HepG2 (cell line): ENCODE results near the gene SOX12. TPM values are rescaled to one million over a fixed set of nuclear protein-coding genes. Genes with fewer than 3 reads are reported as not detected.

Experiments used
- ARID4A ChIP-seq: sonication (generic); formaldehyde crosslinking; IDR thresholded peaks from 2 replicates; pipeline ENCODE4 v1.5.0; 2020; ENCODE audit warnings: mild to moderate bottlenecking, missing genetic modification reagents, borderline replicate concordance
- ARNT2 ChIP-seq: sonication (generic); formaldehyde crosslinking; IDR thresholded peaks from 2 replicates; pipeline ENCODE4 v1.8.0; 2022; ENCODE audit warnings: mild to moderate bottlenecking, low read depth, missing genetic modification reagents, moderate library complexity
- DMTF1 ChIP-seq: sonication (generic); formaldehyde crosslinking; IDR thresholded peaks from 2 replicates; pipeline ENCODE4 v1.4.0; 2020; ENCODE audit warnings: mild to moderate bottlenecking, missing genetic modification reagents
- FOXO1 ChIP-seq: sonication (generic); formaldehyde crosslinking; IDR thresholded peaks from 2 replicates; pipeline ENCODE4 v1.4.0; 2020; ENCODE audit warnings: missing genetic modification reagents
- GTF3A ChIP-seq: sonication (generic); formaldehyde crosslinking; conservative IDR thresholded peaks from 2 replicates; pipeline ENCODE4 v1.4.0; 2020; ENCODE audit warnings: mild to moderate bottlenecking, missing genetic modification reagents
- HOMEZ ChIP-seq: IDR thresholded peaks from 2 replicates; pipeline ENCODE4 v1.6.1; 2016; ENCODE audit warnings: low read depth
- IRX3 ChIP-seq: sonication (generic); formaldehyde crosslinking; IDR thresholded peaks from 2 replicates; pipeline ENCODE4 v1.8.1; 2023; ENCODE audit warnings: mild to moderate bottlenecking, low read depth, missing genetic modification reagents, borderline replicate concordance
- MTERF4 ChIP-seq: sonication (generic); formaldehyde crosslinking; IDR thresholded peaks from 2 replicates; pipeline ENCODE4 v1.8.0; 2023; ENCODE audit warnings: mild to moderate bottlenecking, missing genetic modification reagents
- NFE2L1 ChIP-seq: sonication (generic); formaldehyde crosslinking; IDR thresholded peaks from 2 replicates; pipeline ENCODE4 v1.4.0; 2020; ENCODE audit warnings: missing genetic modification reagents, mild to moderate bottlenecking, borderline replicate concordance
- SALL1 ChIP-seq: sonication (generic); formaldehyde crosslinking; IDR thresholded peaks from 2 replicates; pipeline ENCODE4 v1.8.0; 2022; ENCODE audit warnings: mild to moderate bottlenecking, missing genetic modification reagents
- SKIL ChIP-seq: sonication (generic); formaldehyde crosslinking; IDR thresholded peaks from 2 replicates; pipeline ENCODE4 v1.8.0; 2022; ENCODE audit warnings: missing genetic modification reagents, mild to moderate bottlenecking, moderate library complexity, borderline replicate concordance
- TEAD2 ChIP-seq: sonication (generic); formaldehyde crosslinking; IDR thresholded peaks from 2 replicates; pipeline ENCODE4 v1.9.0; 2021; ENCODE audit warnings: missing genetic modification reagents
- ZNF337 ChIP-seq: sonication (generic); formaldehyde crosslinking; IDR thresholded peaks from 2 replicates; pipeline ENCODE4 v1.5.1; 2020; ENCODE audit warnings: missing genetic modification reagents, low read depth, mild to moderate bottlenecking, borderline replicate concordance
- ZNF34 ChIP-seq: sonication (generic); formaldehyde crosslinking; IDR thresholded peaks from 2 replicates; pipeline ENCODE4 v1.4.0; 2020; ENCODE audit warnings: mild to moderate bottlenecking, missing genetic modification reagents, borderline replicate concordance
- ZNF558 ChIP-seq: sonication (generic); formaldehyde crosslinking; IDR thresholded peaks from 2 replicates; pipeline ENCODE4 v1.9.0; 2022; ENCODE audit warnings: mild to moderate bottlenecking, missing genetic modification reagents, borderline replicate concordance
- ZNF615 ChIP-seq: sonication (generic); formaldehyde crosslinking; IDR thresholded peaks from 2 replicates; pipeline ENCODE4 v1.5.0; 2020; ENCODE audit warnings: mild to moderate bottlenecking, missing genetic modification reagents, borderline replicate concordance
- polyA plus RNA-seq, 8 experiments: library from polyadenylated mRNA; depleted of rRNA in 3 of 8; stranded (reverse) in 7 of 8; unstranded in 1 of 8; fragments of >200 nt; fragmentation: Illumina TruSeq in 4 of 8; extraction: Trizol in 4 of 8; gene quantifications; 2 replicates each; pipeline versions ENCODE4 v1.2.1 to v1.2.3, GENCODE V29; 2011 to 2016; ENCODE audit warnings: low read depth in 4 of 8, missing spikeins in 1 of 8, mixed read lengths in 1 of 8; ENCODE audit not compliant: insufficient read depth in 1 of 8
- total RNA-seq, 5 experiments: library from RNA; depleted of rRNA; stranded (reverse); fragments of >200 nt; fragmentation: Illumina TruSeq; extraction: Trizol; gene quantifications; 2 replicates each; pipeline ENCODE4 v1.2.3, GENCODE V29; 2016; ENCODE audit warnings: low read depth in 1 of 5

Gene SOX12
- total and polyA plus RNA-seq, 2 of the 13 experiments (the other 11 are each of a cell fraction or from before 2014, with no cell fraction given): 10.0 to 18.7 TPM

- TF ChIP-seq ZNF558 (CRISPR knock-in tag) (peak; percentile 98; the same call in 1 of the 2 replicates), GTF3A (CRISPR knock-in tag) (no peak), MTERF4 (peak; percentile 98), SALL1 (peak; percentile 98), DMTF1 (CRISPR knock-in tag) (peak; percentile 74; the same call in 1 of the 2 replicates), HOMEZ (peak; percentile 94), ZNF615 (CRISPR knock-in tag) (peak; percentile 90; the same call in 1 of the 2 replicates), NFE2L1 (CRISPR knock-in tag) (no peak; the same call in 1 of the 2 replicates), ARNT2 (CRISPR knock-in tag) (peak; percentile 99), TEAD2 (CRISPR knock-in tag) (peak; percentile 93; the same call in 1 of the 2 replicates), IRX3 (0 out of 2 replicates have a peak, but pooled peaks have one; percentile 56), ZNF337 (CRISPR knock-in tag) (peak; percentile 98), FOXO1 (CRISPR knock-in tag) (peak; percentile 81), ZNF34 (peak; percentile 83), ARID4A (CRISPR knock-in tag) (peak; percentile 90; the same call in 1 of the 2 replicates), SKIL (CRISPR knock-in tag) (peak; percentile 89)
Measured at GRCh38 chr20:297098-297924, 28.0 kb upstream of the SOX12 start, which contains the start of gene ZCCHC3 (continued).
